HEK293 (cell line): ENCODE data around the gene MPPED1.

Experiments used
- ATF2 ChIP-seq: fragments of 450-650 bp; formaldehyde crosslinking; IDR thresholded peaks from 2 replicates; pipeline ENCODE4 v1.5.1; 2016; ENCODE audit warnings: missing biosample characterization, missing genetic modification characterization, low read depth
- CTCF ChIP-seq: fragments of 450-650 bp; formaldehyde crosslinking; IDR thresholded peaks from 2 replicates; pipeline ENCODE4 v1.5.1; 2016; ENCODE audit warnings: missing biosample characterization, missing genetic modification characterization
- HOXA7 ChIP-seq: sonication (generic); formaldehyde crosslinking; IDR thresholded peaks from 2 replicates; pipeline ENCODE4 v1.8.1; 2022; ENCODE audit warnings: missing genetic modification reagents, borderline replicate concordance
- OVOL3 ChIP-seq: fragments of 450-650 bp; formaldehyde crosslinking; IDR thresholded peaks from 2 replicates; pipeline ENCODE4 v1.5.1; 2016; ENCODE audit warnings: missing biosample characterization, missing genetic modification characterization
- SCRT1 ChIP-seq: fragments of 450-650 bp; formaldehyde crosslinking; IDR thresholded peaks from 2 replicates; pipeline ENCODE4 v1.5.1; 2016; ENCODE audit warnings: missing biosample characterization, missing genetic modification characterization, borderline replicate concordance
- ZFP41 ChIP-seq: fragments of 450-650 bp; formaldehyde crosslinking; IDR thresholded peaks from 2 replicates; pipeline ENCODE4 v1.5.1; 2016; ENCODE audit warnings: missing biosample characterization, missing genetic modification characterization, borderline replicate concordance
- ZNF280D ChIP-seq: fragments of 450-650 bp; formaldehyde crosslinking; IDR thresholded peaks from 2 replicates; pipeline ENCODE4 v1.5.1; 2016; ENCODE audit warnings: missing biosample characterization, missing genetic modification characterization
- ZNF311 ChIP-seq: fragments of 450-650 bp; formaldehyde crosslinking; IDR thresholded peaks from 2 replicates; pipeline ENCODE4 v1.5.1; 2017; ENCODE audit warnings: missing biosample characterization, missing genetic modification characterization, borderline replicate concordance
- ZNF324 ChIP-seq: fragments of 450-650 bp; formaldehyde crosslinking; IDR thresholded peaks from 2 replicates; pipeline ENCODE4 v1.5.1; 2016; ENCODE audit warnings: missing biosample characterization, missing genetic modification characterization
- ZNF335 ChIP-seq: fragments of 450-650 bp; formaldehyde crosslinking; conservative IDR thresholded peaks from 2 replicates; pipeline ENCODE4 v1.5.1; 2016; ENCODE audit warnings: missing biosample characterization, missing genetic modification characterization
- ZNF362 ChIP-seq: fragments of 450-650 bp; formaldehyde crosslinking; IDR thresholded peaks from 2 replicates; pipeline ENCODE4 v1.5.1; 2016; ENCODE audit warnings: missing biosample characterization, missing genetic modification characterization
- ZNF510 ChIP-seq: fragments of 450-650 bp; formaldehyde crosslinking; IDR thresholded peaks from 2 replicates; pipeline ENCODE4 v1.5.1; 2018; ENCODE audit warnings: mild to moderate bottlenecking, missing genetic modification characterization, missing biosample characterization; ENCODE audit not compliant: insufficient replicate concordance
- ZNF571 ChIP-seq: fragments of 450-650 bp; formaldehyde crosslinking; IDR thresholded peaks from 2 replicates; pipeline ENCODE4 v1.5.0; 2017; ENCODE audit warnings: missing biosample characterization, missing genetic modification characterization

- TF ChIP-seq CTCF (no peak), ZNF335 (no peak), HOXA7 (no peak), OVOL3 (tag by site-specific recombination) (no peak), ZNF510 (no peak), ZNF362 (tag by site-specific recombination) (no peak), ZNF311 (no peak), ZNF571 (no peak), ATF2 (no peak), ZNF280D (no peak), SCRT1 (tag by site-specific recombination) (no peak), ZFP41 (tag by site-specific recombination) (no peak), ZNF324 (tag by site-specific recombination) (no peak)
These were observed 17.6 kb downstream of the MPPED1 start for GRCh38 chr22:43429426-43429825.
